ENCODE measurements around the gene ZNF460. TPM values are rescaled to one million over a fixed set of nuclear protein-coding genes. Genes with fewer than 3 reads are reported as not detected.

Gene ZNF460
- total RNA-seq, 1 donor from 2014 or later = 24.0 TPM

DNA sequence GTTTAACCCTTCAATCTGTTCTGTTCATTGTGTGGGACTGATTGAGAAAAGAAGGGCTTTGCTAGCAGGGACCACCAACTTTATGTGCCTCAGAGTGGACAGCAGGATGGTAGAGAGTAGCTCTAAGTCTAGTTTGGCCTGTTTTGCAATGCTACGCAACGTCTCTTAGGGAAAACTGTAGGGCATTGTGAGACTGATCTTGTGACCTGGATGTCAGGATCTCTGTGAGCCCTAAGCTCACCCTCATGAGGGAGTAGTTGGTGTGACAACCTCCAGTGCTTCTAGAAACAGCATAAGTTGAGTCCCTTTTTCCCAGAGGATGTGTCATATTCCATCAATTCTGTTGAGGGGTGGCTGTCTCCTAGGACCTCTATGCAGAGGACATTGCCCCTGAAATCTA, 30.5 kb downstream of the ZNF460 start:
- no peak overlapping the region for H3K4me3 ChIP-seq
- H3K4me1 ChIP-seq = no peaks in the 10 kb centered on the region
- H3K9me3 ChIP-seq (replicated peaks) = no peaks in the 10 kb centered on the region
- no peaks in the 10 kb centered on the region for H3K36me3 ChIP-seq
- H3K27me3 ChIP-seq (ENCODE audit: low read depth) = no peaks in the 10 kb centered on the region
- no peak for TF ChIP-seq CTCF (IDR thresholded peaks at IDR 0.05; ENCODE audit: borderline replicate concordance)
- no peak for DNase-seq
- no peak overlapping the region for H3K27ac ChIP-seq (replicated peaks)
- intact Hi-C loops (cut with micrococcal nuclease) = no loop called here

DNA sequence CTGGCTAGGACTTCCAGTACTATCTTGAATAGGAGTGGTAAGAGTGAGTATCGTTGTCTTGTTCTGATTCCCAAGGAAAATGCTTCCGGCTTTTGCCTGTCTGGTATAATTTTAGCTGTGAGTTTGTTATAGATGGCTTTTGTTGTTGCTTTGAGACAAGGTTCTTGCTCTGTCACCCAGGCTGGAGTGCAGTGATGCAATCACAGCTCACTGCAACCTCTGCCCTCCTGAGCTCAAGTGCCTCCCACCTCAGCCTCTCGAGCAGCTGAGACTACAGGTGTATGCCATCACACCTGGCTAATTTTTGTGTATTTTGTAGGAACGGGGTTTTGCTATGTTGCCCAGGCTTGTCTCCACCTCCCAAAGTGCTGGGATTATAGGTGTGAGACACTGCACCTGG, 33.9 kb downstream of the ZNF460 start:
- Histone ChIP-seq H3K4me1 (no peaks in the 10 kb centered on the region), H3K27ac (replicated peaks) (no peak overlapping the region), H3K36me3 (no peaks in the 10 kb centered on the region), H3K9me3 (replicated peaks) (no peaks in the 10 kb centered on the region), H3K4me3 (no peak overlapping the region), H3K27me3 (ENCODE audit: low read depth) (no peaks in the 10 kb centered on the region)
- no peak for DNase-seq
- intact Hi-C loops (cut with micrococcal nuclease) = no loop called here
- no peak for TF ChIP-seq CTCF (IDR thresholded peaks at IDR 0.05; ENCODE audit: borderline replicate concordance)

- DNase-seq = no peak
- TF ChIP-seq CTCF (IDR thresholded peaks at IDR 0.05; ENCODE audit: borderline replicate concordance) = no peak
- Histone ChIP-seq H3K4me1 (peaks cover 27% of the 10 kb centered on the region), H3K4me3 (peak overlapping the region; percentile 57), H3K27ac (replicated peaks) (peak overlapping the region; percentile 34), H3K27me3 (ENCODE audit: low read depth) (no peaks in the 10 kb centered on the region), H3K36me3 (no peaks in the 10 kb centered on the region), H3K9me3 (replicated peaks) (peaks cover 7% of the 10 kb centered on the region)
- intact Hi-C loops (cut with micrococcal nuclease) = no loop called here
These were observed 37.2 kb downstream of the ZNF460 start for GRCh38 chr19:57317503-57317902.

DNA sequence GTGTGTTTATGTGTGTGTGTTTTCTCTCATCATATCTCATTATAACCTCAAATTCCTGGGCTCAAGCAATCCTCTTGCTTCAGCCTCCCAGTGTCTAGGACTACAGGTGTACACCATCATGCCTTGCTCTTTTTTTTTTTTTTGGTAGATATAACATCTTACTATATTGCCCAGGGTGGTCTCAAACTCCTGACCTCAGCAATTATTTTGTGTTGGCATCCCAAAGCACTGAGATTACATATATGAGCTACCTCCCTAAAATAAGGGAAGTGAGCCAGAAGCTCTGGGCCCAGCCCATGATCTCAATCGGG, 39.5 kb downstream of the ZNF460 start:
- Histone ChIP-seq H3K36me3 (peaks cover 20% of the 10 kb centered on the region), H3K27ac (replicated peaks) (peak overlapping the region; percentile 93), H3K4me1 (peaks cover 32% of the 10 kb centered on the region), H3K4me3 (peak overlapping the region; percentile 94), H3K27me3 (ENCODE audit: low read depth) (no peaks in the 10 kb centered on the region), H3K9me3 (replicated peaks) (peaks cover 14% of the 10 kb centered on the region)
- DNase-seq = no peak
- TF ChIP-seq CTCF (IDR thresholded peaks at IDR 0.05; ENCODE audit: borderline replicate concordance) = no peak
- intact Hi-C loops (cut with micrococcal nuclease) = no loop called here

DNA sequence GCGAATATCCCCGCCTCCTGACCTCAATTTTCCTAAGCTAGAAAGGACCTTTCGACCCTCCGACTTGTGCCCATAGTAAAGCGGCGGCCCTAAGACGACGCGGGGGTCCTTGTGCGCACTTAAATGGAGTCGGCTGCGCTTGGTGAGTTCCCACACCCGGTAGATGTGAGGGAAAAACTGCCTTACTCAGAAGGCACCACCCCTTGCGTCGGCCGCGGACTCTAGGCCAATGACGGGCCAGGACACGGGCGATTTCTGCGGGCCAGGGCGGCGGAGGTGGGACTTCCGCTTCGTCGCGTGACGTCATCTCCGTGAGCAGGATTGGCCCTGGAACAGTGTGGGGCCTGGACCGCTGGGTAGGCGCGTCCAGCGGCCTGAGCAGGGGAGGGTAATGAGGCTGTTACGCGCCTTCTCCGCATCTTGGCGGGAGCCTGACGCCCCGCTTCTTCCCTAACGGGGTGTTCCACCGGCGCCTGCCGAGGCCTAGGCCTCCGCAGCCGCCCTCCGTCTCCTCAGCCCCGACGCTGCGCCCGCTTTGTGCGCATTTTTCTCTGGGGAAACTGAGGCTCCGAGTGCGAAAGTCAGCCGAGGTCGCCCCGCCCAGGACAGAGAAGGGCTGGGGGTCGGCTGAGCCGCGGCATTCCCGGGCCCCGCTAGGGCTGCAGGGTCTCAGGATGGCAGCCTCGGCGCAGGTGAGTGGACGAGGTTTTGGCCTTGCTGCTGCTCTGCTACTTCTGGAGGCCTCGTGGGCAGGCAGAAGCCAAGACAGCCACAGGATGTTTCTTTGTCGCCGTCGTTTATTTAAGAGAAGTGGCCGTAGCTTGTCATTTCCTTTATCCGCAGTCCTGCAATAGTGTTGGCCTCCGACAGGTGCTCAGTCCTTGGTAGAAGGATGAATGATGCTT, 40.1 kb downstream of the ZNF460 start, which contains the start of gene ZNF543:
Gene ZNF543, plus strand, starts transcription at position 293 of the 905 bp plus-strand sequence. Its CDS starts 382 bp downstream, at position 675.
- Histone ChIP-seq H3K36me3 (peaks cover 26% of the 10 kb centered on the region), H3K27ac (replicated peaks) (peak within 1 kb of the TSS; percentile 93), H3K27me3 (ENCODE audit: low read depth) (no peaks in the 10 kb centered on the region), H3K9me3 (replicated peaks) (peaks cover 20% of the 10 kb centered on the region), H3K4me3 (peak within 1 kb of the TSS; percentile 94), H3K4me1 (peaks cover 32% of the 10 kb centered on the region)
- no peak for TF ChIP-seq CTCF (IDR thresholded peaks at IDR 0.05; ENCODE audit: borderline replicate concordance)
- peak; percentile 97 for DNase-seq
- intact Hi-C loops (cut with micrococcal nuclease) = no loop called here
